Measurements from ENCODE around the gene HORMAD2. TPM values are rescaled to one million over a fixed set of nuclear protein-coding genes. Genes with fewer than 3 reads are reported as not detected.

The HORMAD2 gene
- total RNA-seq, 2 donors from 2014 or later: not detected

GRCh38 chr22:30143265-30143664 lies 63.0 kb downstream of the HORMAD2 start:
- Histone ChIP-seq H3K4me1 (ENCODE audit: control insufficient read depth in 1 of 2, low read depth in 2 of 2) (no peaks in the 10 kb centered on the region), H3K9me3 (peaks cover 16% of the 10 kb centered on the region), H3K27me3 (replicated peaks; ENCODE audit: insufficient read depth) (no peaks in the 10 kb centered on the region), H3K36me3 (no peaks in the 10 kb centered on the region), H3K4me3 (no peak overlapping the region), H3K27ac (no peak overlapping the region)
- ATAC-seq (ENCODE audit: insufficient number of reproducible peaks, low FRiP score, low read depth): no peak
- DNase-seq (ENCODE audit: low spot score): no peak
- no peak for TF ChIP-seq CTCF (IDR thresholded peaks at IDR 0.05)

- Histone ChIP-seq H3K4me3 (no peak overlapping the region), H3K27ac (no peak overlapping the region), H3K27me3 (replicated peaks; ENCODE audit: insufficient read depth) (no peaks in the 10 kb centered on the region), H3K36me3 (no peaks in the 10 kb centered on the region), H3K4me1 (ENCODE audit: control insufficient read depth in 1 of 2, low read depth in 2 of 2) (no peaks in the 10 kb centered on the region), H3K9me3 (peaks cover 16% of the 10 kb centered on the region)
- no peak for ATAC-seq (ENCODE audit: insufficient number of reproducible peaks, low FRiP score, low read depth)
- no peak for DNase-seq (ENCODE audit: low spot score)
- TF ChIP-seq CTCF (IDR thresholded peaks at IDR 0.05): no peak
These were observed 64.1 kb downstream of the HORMAD2 start for GRCh38 chr22:30144391-30144790.

GRCh38 chr22:30150212-30150611 lies 69.9 kb downstream of the HORMAD2 start:
- ATAC-seq (ENCODE audit: insufficient number of reproducible peaks, low FRiP score, low read depth) (no peak), DNase-seq (ENCODE audit: low spot score) (no peak)
- H3K4me3 ChIP-seq: no peak overlapping the region
- no peak for TF ChIP-seq CTCF (IDR thresholded peaks at IDR 0.05)
- no peaks in the 10 kb centered on the region for H3K27me3 ChIP-seq (replicated peaks; ENCODE audit: insufficient read depth)
- H3K9me3 ChIP-seq: no peaks in the 10 kb centered on the region
- H3K4me1 ChIP-seq (ENCODE audit: control insufficient read depth in 1 of 2, low read depth in 2 of 2): no peaks in the 10 kb centered on the region
- no peak overlapping the region for H3K27ac ChIP-seq
- no peaks in the 10 kb centered on the region for H3K36me3 ChIP-seq

- no peaks in the 10 kb centered on the region for H3K4me1 ChIP-seq (ENCODE audit: control insufficient read depth in 1 of 2, low read depth in 2 of 2)
- H3K36me3 ChIP-seq: no peaks in the 10 kb centered on the region
- H3K27ac ChIP-seq: no peak overlapping the region
- no peaks in the 10 kb centered on the region for H3K27me3 ChIP-seq (replicated peaks; ENCODE audit: insufficient read depth)
- TF ChIP-seq CTCF (IDR thresholded peaks at IDR 0.05): no peak
- DNase-seq (ENCODE audit: low spot score) (no peak), ATAC-seq (ENCODE audit: insufficient number of reproducible peaks, low FRiP score, low read depth) (no peak)
- no peak overlapping the region for H3K4me3 ChIP-seq
- no peaks in the 10 kb centered on the region for H3K9me3 ChIP-seq
These were observed 78.0 kb downstream of the HORMAD2 start for GRCh38 chr22:30158277-30158676.

- Histone ChIP-seq H3K4me1 (ENCODE audit: control insufficient read depth in 1 of 2, low read depth in 2 of 2) (no peaks in the 10 kb centered on the region), H3K36me3 (no peaks in the 10 kb centered on the region), H3K27ac (no peak overlapping the region), H3K9me3 (no peaks in the 10 kb centered on the region), H3K4me3 (no peak overlapping the region), H3K27me3 (replicated peaks; ENCODE audit: insufficient read depth) (no peaks in the 10 kb centered on the region)
- DNase-seq (ENCODE audit: low spot score) (no peak), ATAC-seq (ENCODE audit: insufficient number of reproducible peaks, low FRiP score, low read depth) (no peak)
- no peak for TF ChIP-seq CTCF (IDR thresholded peaks at IDR 0.05)
These were observed 78.7 kb downstream of the HORMAD2 start for GRCh38 chr22:30158744-30159500.

Measured in thoracic aorta (tissue), 2 donors.